GM12873 (cell line): ENCODE measurements around the gene KCTD15.

Experiments
- CTCF ChIP-seq: IDR thresholded peaks from 2 replicates; pipeline ENCODE4 v1.5.1; 2012; ENCODE audit warnings: low read depth, mild to moderate bottlenecking, moderate library complexity, low read length, control low read depth; ENCODE audit not compliant: insufficient read depth; ENCODE audit errors: missing control alignments

KCTD15 gene

GRCh38 chr19:33819880-33820781, 23.5 kb downstream of the KCTD15 start:
- peak; percentile 1 for TF ChIP-seq CTCF

GRCh38 chr19:33821871-33822270, 25.2 kb downstream of the KCTD15 start:
- no peak for TF ChIP-seq CTCF

GRCh38 chr19:33823341-33823740, 26.7 kb downstream of the KCTD15 start:
- no peak for TF ChIP-seq CTCF

DNA sequence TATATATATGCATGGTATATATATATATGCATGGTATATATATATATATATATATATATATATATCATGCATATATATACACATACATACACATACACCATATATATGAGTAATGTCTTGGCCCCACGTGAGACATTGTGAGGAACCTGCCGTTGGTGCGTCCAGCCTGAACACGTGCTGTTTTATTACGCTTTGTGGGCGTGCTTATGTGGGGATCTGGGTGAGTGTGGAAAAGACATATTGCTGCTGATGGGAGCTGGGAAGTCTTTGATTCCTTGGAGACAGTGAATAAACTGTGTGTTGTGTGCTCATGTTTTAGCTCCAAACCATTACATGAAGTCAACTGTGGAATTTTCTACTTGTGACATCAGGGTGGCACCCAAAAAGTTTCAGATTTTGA, 28.9 kb downstream of the KCTD15 start:
- TF ChIP-seq CTCF, result no peak

GRCh38 chr19:33826521-33826920, 29.9 kb downstream of the KCTD15 start:
- no peak for TF ChIP-seq CTCF

DNA sequence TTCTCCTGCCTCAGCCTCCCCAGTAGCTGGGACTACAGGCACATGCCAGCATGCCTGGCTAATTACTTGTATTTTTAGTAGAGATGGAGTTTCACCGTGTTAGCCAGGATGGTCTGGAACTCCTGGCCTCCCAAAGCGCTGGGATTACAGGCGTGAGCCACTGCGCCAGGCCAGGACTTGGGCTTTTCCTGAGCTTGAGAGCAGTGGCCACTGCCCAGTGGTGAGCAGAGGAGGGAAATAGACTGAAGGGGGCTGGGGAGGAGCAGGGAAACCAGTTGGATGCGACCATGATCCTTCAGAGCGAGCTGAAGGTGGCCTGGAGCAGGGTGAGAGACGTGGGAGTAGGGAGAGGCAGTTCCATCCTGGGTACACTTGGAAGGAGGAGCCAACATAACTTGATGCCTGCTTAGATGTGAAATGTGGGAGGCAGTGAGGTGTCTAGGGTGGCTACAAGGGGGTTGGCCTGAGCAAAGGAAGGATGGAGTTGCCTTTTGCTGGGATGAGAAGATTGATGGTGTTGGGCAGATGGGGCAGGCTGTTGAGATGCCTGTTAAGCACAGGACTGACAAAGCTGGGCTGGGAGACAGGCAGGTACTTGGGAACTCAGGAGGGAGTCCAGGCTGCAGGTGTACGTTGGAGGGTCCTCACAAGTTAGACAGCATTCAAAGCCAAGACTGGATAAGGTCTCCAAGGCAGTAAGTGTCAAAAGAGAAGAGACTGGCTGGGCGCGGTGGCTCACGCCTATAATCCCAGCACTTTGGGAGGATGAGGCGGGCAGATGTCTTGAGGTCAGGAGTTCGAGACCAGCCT, 31.8 kb downstream of the KCTD15 start:
- no peak for TF ChIP-seq CTCF

- no peak for TF ChIP-seq CTCF
Measured at GRCh38 chr19:33830264-33830663, 33.6 kb downstream of the KCTD15 start.
